Activated naive CD8-positive, alpha-beta T cell treated with anti-CD3 and anti-CD28 coated beads, Interleukin-2, amount 10 ng/mL, durations not matched to agents 7 days and 5 days (primary cell): Measurements from ENCODE around the gene GABRG2. TPM values are rescaled to one million over a fixed set of nuclear protein-coding genes. Genes with fewer than 3 reads are reported as not detected.
"Not testable (repeated sequence)": the region's sequence is repeated elsewhere in the genome, so short reads cannot be mapped to it uniquely, and the experiment has no call there.

Experiments
- ATAC-seq: fragments of 150-1000 bp; cut with Tn5 transposase; one replicate; pipeline ENCODE4 v1.10.0; 2021; ENCODE audit warnings: low read depth, moderate library complexity
- POLR2A ChIA-PET: fragments of 350-600 bp; sonication (Branson Sonifier 250); formaldehyde crosslinking; loops from one replicate; lab custom pipeline; 2021; ENCODE audit warnings: antibody characterized with exemption; lab: Charles Lee
- DNase-seq: peaks from one replicate; pipeline ENCODE4 v3.0.0; 2021
- H3K27ac Mint-ChIP-seq: one replicate; pipeline ENCODE4 v1.8.0; 2022; ENCODE audit warnings: mild to moderate bottlenecking, mixed read lengths
- H3K27me3 Mint-ChIP-seq: one replicate; pipeline ENCODE4 v1.8.0; 2022; ENCODE audit warnings: mild to moderate bottlenecking, moderate library complexity, mixed read lengths
- H3K36me3 Mint-ChIP-seq: one replicate; pipeline ENCODE4 v1.8.0; 2021; ENCODE audit warnings: mild to moderate bottlenecking, mixed read lengths
- H3K4me1 Mint-ChIP-seq: one replicate; pipeline ENCODE4 v1.8.0; 2021; ENCODE audit warnings: mixed read lengths
- H3K4me3 Mint-ChIP-seq: one replicate; pipeline ENCODE4 v1.8.0; 2022; ENCODE audit warnings: mild to moderate bottlenecking, moderate library complexity, mixed read lengths
- H3K9me3 Mint-ChIP-seq: one replicate; pipeline ENCODE4 v1.8.0; 2021; ENCODE audit warnings: mixed read lengths
- total RNA-seq, 2 experiments: library from RNA; stranded (reverse); gene quantifications; one replicate each; pipeline ENCODE4 v1.2.3, GENCODE V29; 2021

Gene GABRG2
- total RNA-seq: not detected

DNA sequence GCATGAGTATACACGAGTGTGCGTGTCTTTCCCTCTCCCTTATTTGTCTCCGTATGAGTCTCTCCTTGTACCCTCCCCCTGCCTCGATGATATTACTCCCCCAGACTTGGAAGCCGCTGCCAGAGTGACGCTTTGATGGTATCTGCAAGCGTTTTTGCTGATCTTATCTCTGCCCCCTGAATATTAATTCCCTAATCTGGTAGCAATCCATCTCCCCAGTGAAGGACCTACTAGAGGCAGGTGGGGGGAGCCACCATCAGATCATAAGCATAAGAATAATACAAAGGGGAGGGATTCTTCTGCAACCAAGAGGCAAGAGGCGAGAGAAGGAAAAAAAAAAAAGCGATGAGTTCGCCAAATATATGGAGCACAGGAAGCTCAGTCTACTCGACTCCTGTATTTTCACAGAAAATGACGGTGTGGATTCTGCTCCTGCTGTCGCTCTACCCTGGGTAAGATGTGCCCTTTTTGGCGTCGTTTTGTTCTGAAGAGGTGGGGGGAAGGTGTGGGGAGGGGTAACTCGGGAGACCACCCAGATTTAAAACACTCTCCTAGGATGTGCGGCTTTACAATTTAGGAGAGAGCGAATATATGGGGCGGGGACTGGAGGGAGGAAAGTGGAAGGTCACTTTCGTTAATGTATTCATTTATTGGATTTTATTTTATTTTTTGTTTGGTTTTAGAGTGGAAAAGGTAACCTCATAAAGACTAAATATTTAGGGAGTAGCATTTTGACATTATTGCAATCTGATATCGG is at the start of gene GABRG2:
Gene GABRG2, plus strand, starts transcription at position 119 of the 757 bp plus-strand sequence. Its CDS starts 227 bp downstream, at position 346.
- no peak within 1 kb of the TSS for H3K4me3 Mint-ChIP-seq
- DNase-seq: no peak
- no peaks in the 10 kb centered on the region for H3K36me3 Mint-ChIP-seq
- H3K27me3 Mint-ChIP-seq: no peaks in the 10 kb centered on the region
- no peak within 1 kb of the TSS for H3K27ac Mint-ChIP-seq
- POLR2A ChIA-PET: no interaction called here
- H3K4me1 Mint-ChIP-seq: no peaks in the 10 kb centered on the region
- ATAC-seq: no peak
- no peaks in the 10 kb centered on the region for H3K9me3 Mint-ChIP-seq

DNA sequence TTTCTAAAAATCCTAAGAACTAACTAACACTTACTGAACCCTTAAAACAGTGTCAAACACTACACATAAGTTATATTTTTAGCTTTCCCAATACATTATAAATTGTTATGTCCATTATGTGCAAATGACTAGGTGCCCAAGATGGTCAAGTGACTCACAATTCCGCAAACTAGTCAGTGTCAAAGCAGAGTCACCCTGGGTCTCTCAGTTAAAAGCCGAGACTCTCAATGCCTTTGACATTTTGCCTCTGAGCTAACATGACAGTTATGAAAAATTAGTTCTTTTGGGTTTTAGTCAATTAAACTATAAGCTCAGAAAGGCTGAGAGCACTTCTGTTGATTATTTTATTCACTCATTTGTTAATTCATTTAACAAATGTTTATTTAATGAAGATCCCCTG is 42.3 kb upstream of the GABRG2 start:
- Mint-ChIP-seq H3K9me3 (peaks cover 3% of the 10 kb centered on the region), H3K4me3 (no peak overlapping the region), H3K27ac (no peak overlapping the region), H3K27me3 (no peaks in the 10 kb centered on the region), H3K36me3 (no peaks in the 10 kb centered on the region), H3K4me1 (no peaks in the 10 kb centered on the region)
- DNase-seq: no peak
- POLR2A ChIA-PET: no interaction called here
- ATAC-seq: no peak

DNA sequence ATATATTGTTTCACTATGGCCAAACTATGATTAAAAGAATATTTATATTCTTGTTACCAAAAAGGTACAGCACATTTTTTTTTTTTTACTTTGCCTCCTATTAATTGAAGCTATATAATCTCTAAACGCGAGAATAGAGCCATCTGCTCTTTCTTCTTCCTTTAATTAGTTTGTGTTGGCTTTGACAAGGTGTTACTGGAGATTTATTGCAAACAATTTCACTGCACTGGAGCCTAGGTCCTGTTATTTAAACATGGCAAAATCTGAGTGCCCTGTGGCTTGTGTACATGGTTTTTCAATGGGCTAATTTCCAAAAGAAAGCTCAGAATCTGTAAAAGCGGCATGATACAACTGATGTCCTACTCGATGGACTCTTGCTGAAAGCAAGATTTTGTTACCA is 40.8 kb upstream of the GABRG2 start:
- Mint-ChIP-seq H3K4me3 (no peak overlapping the region), H3K27me3 (no peaks in the 10 kb centered on the region), H3K27ac (no peak overlapping the region), H3K9me3 (peaks cover 3% of the 10 kb centered on the region), H3K36me3 (no peaks in the 10 kb centered on the region), H3K4me1 (no peaks in the 10 kb centered on the region)
- ATAC-seq: no peak
- POLR2A ChIA-PET: no interaction called here
- no peak for DNase-seq

DNA sequence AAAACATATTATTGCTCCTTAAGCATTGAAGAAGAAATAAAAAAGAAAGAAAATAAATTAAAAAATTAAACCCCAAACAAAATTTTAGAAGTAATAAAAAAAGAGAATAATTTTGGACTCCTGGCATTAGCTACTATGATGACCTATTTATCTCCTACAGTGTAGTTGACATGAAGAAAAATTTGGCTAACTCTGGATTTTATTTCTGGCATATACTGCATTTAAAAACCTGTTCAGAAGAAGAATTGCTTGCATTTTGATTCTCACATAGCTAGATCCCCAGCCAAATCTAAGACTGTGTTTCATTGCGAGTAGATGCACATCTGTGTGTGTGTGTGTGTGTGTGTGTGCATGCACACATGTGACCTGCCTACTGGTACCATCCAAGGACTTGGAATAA is 30.1 kb upstream of the GABRG2 start:
- Mint-ChIP-seq H3K27ac (no peak overlapping the region), H3K27me3 (no peaks in the 10 kb centered on the region), H3K4me3 (no peak overlapping the region), H3K36me3 (no peaks in the 10 kb centered on the region), H3K4me1 (no peaks in the 10 kb centered on the region), H3K9me3 (peaks cover 3% of the 10 kb centered on the region)
- no peak for DNase-seq
- ATAC-seq: no peak
- POLR2A ChIA-PET: no interaction called here

DNA sequence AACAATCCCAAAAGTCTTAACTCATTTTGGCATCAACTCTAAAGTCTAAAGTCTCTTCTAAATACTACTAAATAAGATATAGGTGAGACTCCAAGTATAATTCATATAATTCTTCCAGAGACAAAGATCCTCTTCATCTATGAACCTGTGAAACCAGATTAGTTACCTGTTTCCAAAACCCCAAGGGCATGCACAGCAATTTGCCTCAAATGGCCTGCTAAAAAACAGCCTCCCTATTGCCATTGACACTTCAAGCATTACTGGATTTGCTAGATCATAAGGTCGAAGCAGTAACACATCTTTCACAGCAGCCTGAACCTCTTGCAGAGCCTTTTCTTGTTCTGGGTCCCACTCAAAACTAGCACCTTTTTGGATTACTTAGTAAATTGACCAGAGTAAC is 20.3 kb upstream of the GABRG2 start:
- no peak overlapping the region for H3K27ac Mint-ChIP-seq
- no peaks in the 10 kb centered on the region for H3K4me1 Mint-ChIP-seq
- ATAC-seq (no peak), DNase-seq (no peak)
- POLR2A ChIA-PET: no interaction called here
- H3K36me3 Mint-ChIP-seq: no peaks in the 10 kb centered on the region
- H3K4me3 Mint-ChIP-seq: no peak overlapping the region
- H3K27me3 Mint-ChIP-seq: no peaks in the 10 kb centered on the region
- no peaks in the 10 kb centered on the region for H3K9me3 Mint-ChIP-seq

DNA sequence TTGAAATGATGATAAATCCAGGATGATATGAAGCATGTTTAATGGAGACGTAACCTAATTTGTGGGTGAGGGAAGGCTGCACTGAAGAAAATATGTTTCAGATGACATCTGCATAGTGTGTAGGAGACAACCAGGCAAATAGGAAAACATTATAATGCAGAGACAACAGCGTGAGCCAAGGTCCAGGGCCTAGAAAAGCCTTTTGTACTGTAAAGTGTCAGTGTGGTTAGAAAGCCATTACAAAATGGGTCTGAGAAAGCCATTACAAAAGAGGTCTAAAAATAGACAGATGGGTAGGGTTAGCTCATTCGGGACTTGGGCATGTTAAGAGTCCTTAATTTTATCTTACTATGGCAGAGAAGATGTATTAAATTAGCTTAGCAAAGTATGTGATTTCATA is 14.9 kb upstream of the GABRG2 start:
- peaks cover 3% of the 10 kb centered on the region for H3K9me3 Mint-ChIP-seq
- no peak overlapping the region for H3K4me3 Mint-ChIP-seq
- no peaks in the 10 kb centered on the region for H3K36me3 Mint-ChIP-seq
- ATAC-seq: no peak
- H3K27ac Mint-ChIP-seq: no peak overlapping the region
- POLR2A ChIA-PET: no interaction called here
- no peaks in the 10 kb centered on the region for H3K4me1 Mint-ChIP-seq
- H3K27me3 Mint-ChIP-seq: no peaks in the 10 kb centered on the region
- DNase-seq: no peak

DNA sequence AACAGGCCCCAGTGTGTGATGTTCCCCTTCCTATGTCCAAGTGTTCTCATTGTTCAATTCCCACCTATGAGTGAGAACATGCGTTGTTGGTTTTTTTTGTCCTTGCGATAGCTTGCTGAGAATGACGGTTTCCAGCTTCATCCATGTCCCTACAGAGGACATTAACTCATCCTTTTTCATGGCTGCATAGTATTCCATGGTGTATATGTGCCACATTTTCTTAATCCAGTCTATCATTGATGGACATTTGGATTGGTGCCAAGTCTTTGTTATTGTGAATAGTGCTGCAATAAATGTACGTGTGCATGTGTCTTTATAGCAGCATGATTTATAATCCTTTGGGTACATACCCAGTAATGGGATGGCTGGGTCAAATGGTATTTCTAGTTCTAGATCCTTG is 12.5 kb upstream of the GABRG2 start:
- POLR2A ChIA-PET, H3K4me1 Mint-ChIP-seq, H3K9me3 Mint-ChIP-seq, DNase-seq, H3K36me3 Mint-ChIP-seq, ATAC-seq, H3K27ac Mint-ChIP-seq, H3K4me3 Mint-ChIP-seq, H3K27me3 Mint-ChIP-seq: not testable (repeated sequence)

DNA sequence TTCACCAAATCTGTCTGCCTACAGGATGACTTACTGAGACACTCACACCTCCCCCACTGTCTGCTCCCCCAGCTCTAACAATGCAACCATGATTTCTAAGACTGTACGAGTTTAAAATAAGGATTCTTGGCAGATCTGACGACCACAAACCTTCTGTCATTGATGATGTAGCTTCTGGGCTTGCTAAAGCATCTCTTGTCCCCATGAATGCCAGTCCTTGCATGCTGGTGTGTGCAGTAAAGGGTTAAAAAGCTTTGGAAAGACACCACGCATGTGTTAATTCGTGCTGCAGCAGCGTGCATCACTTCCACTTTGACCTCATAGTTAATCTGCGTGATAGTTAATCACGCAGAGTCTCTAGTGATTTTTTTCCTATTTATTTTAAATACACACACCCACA is 411 bp upstream of the GABRG2 start:
- H3K36me3 Mint-ChIP-seq: no peaks in the 10 kb centered on the region
- no peaks in the 10 kb centered on the region for H3K9me3 Mint-ChIP-seq
- DNase-seq (no peak), ATAC-seq (no peak)
- no peaks in the 10 kb centered on the region for H3K27me3 Mint-ChIP-seq
- POLR2A ChIA-PET: no interaction called here
- no peaks in the 10 kb centered on the region for H3K4me1 Mint-ChIP-seq
- H3K4me3 Mint-ChIP-seq: no peak overlapping the region
- H3K27ac Mint-ChIP-seq: no peak overlapping the region

DNA sequence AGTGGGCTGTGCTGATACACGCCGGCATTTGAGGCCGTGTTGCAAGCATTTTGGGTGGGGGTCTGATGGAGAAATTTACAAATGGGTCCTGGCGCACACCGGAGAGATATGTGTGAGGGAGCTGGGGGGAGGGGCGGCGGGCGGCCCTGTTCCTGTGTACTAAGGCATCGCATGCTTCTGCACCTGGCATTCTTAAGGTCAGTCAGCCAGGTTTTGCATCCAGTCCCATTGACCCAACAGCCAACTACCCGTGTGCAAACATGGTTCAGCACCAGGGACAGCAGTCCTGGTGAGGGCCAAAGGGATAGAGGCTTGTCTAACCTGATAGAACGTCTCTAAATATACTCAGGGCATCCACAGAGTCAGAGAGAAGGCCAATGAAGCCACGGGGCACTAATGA is 839 bp downstream of the GABRG2 start:
- H3K4me1 Mint-ChIP-seq: no peaks in the 10 kb centered on the region
- no peak for DNase-seq

DNA sequence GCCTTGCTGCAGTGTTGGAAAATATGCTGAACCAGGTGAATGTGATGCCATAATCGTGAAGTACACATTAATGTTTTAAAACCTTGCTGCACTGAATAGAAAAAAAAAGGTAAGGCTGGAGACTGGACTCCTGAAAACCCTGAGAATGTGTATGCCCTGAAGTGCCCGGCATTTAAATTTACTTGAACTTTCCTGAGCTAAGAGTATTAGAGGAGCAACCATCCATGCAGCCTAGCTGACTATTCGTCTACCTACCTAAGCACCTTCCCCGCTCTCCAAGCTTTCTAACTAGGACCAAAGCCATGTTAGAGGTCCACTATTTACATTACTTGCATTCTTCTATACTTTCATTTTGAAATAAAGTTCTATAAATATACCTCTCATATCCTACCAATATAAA is 1.4 kb downstream of the GABRG2 start:
- no peaks in the 10 kb centered on the region for H3K4me1 Mint-ChIP-seq
- POLR2A ChIA-PET: no interaction called here
- H3K27ac Mint-ChIP-seq: no peak overlapping the region
- H3K9me3 Mint-ChIP-seq: no peaks in the 10 kb centered on the region
- no peaks in the 10 kb centered on the region for H3K27me3 Mint-ChIP-seq
- no peak for ATAC-seq
- no peaks in the 10 kb centered on the region for H3K36me3 Mint-ChIP-seq
- no peak for DNase-seq
- H3K4me3 Mint-ChIP-seq: no peak overlapping the region

More for the DNA sequence above, 839 bp downstream of the GABRG2 start:
- H3K4me3 Mint-ChIP-seq: no peak overlapping the region
- no peak overlapping the region for H3K27ac Mint-ChIP-seq
- no peak for ATAC-seq
- POLR2A ChIA-PET: no interaction called here
- no peaks in the 10 kb centered on the region for H3K9me3 Mint-ChIP-seq
- no peaks in the 10 kb centered on the region for H3K36me3 Mint-ChIP-seq
- H3K27me3 Mint-ChIP-seq: no peaks in the 10 kb centered on the region

DNA sequence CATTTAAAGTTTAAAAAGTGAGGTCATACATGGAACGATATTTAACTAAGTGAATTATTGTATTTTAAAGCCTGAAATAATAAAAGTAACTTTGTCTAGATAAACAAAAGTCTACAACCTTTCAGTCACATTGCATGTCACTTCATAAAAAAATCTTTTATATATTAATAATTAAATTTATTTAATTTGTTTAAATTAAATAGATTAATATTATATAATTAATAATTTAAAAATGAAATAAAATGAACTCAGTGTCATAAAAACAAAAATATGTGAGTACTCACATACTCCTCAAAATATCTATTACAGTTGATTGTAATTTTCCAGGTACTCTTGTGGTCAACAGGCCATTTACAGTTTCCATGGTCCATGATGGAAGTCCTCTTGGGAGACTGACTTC is 11.2 kb downstream of the GABRG2 start:
- DNase-seq (no peak), ATAC-seq (no peak)
- H3K9me3 Mint-ChIP-seq: peaks cover 1% of the 10 kb centered on the region
- POLR2A ChIA-PET: no interaction called here
- H3K4me3 Mint-ChIP-seq: no peak overlapping the region
- no peaks in the 10 kb centered on the region for H3K4me1 Mint-ChIP-seq
- no peaks in the 10 kb centered on the region for H3K36me3 Mint-ChIP-seq
- H3K27me3 Mint-ChIP-seq: no peaks in the 10 kb centered on the region
- no peak overlapping the region for H3K27ac Mint-ChIP-seq

DNA sequence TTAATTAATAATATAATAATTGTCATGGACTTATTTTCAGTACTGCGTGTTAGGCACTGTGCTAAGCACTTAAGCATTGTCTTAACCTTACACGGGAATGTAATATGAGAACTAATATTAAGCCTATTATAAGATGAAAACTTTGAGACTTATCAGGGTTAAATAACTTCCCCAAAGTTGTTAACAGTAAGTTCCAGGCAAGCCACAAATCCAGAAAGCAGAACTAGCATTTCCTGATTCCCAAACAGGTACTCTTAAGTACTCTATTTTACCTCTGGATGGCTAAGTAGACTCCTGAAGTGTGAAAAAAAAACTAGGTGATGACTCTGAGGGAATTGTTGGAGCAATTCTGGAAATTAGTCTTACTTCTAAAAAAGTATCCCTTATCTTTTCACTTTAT is 23.8 kb downstream of the GABRG2 start:
- ATAC-seq: no peak
- Mint-ChIP-seq H3K27me3 (no peaks in the 10 kb centered on the region), H3K36me3 (no peaks in the 10 kb centered on the region), H3K27ac (no peak overlapping the region), H3K4me3 (no peak overlapping the region), H3K9me3 (no peaks in the 10 kb centered on the region), H3K4me1 (no peaks in the 10 kb centered on the region)
- no peak for DNase-seq
- POLR2A ChIA-PET: no interaction called here

DNA sequence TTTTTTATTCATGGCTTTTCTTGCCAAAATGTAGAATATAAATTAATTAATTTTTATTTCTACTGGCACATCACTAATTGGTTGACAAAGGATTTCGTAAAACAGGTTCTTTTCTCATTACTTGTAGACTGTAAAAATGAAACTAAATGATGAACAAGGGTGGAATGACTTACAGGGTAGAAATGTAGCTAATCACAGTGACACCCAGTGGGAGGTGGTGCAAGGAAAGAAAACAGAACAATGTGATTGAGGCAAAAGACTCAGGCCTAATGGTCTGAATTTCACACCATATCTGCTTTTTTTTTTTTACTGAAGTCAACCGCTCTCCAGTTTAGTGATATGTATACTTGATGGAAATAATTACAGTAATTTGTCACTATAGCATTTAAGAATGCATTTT is 28.9 kb downstream of the GABRG2 start:
- H3K27me3 Mint-ChIP-seq: no peaks in the 10 kb centered on the region
- H3K4me3 Mint-ChIP-seq: no peak overlapping the region
- H3K9me3 Mint-ChIP-seq: peaks cover 3% of the 10 kb centered on the region
- H3K4me1 Mint-ChIP-seq: no peaks in the 10 kb centered on the region
- no peaks in the 10 kb centered on the region for H3K36me3 Mint-ChIP-seq
- ATAC-seq (no peak), DNase-seq (no peak)
- H3K27ac Mint-ChIP-seq: no peak overlapping the region
- POLR2A ChIA-PET: no interaction called here

DNA sequence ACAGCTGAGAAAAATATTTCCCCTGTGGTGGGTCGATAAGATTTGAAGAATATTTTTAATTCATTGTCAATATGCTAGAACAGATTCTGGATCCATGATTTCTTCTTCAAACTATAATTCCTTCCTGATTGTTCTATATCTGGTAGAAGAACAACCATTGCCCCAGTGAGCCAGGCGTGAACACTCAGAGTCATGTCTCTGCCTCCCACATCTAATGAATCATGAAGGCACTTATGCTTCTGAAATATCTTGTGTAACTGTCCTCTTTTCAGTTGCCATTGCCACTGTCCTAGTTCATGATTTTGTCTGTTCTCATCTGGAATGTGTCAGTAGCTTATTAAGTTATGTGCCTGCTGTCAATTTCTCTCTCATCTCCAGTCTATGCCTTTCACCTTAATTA is 40.0 kb downstream of the GABRG2 start:
- Mint-ChIP-seq H3K4me1 (no peaks in the 10 kb centered on the region), H3K27ac (no peak overlapping the region), H3K9me3 (no peaks in the 10 kb centered on the region), H3K36me3 (no peaks in the 10 kb centered on the region), H3K4me3 (no peak overlapping the region), H3K27me3 (no peaks in the 10 kb centered on the region)
- ATAC-seq: no peak
- DNase-seq: no peak
- POLR2A ChIA-PET: no interaction called here

DNA sequence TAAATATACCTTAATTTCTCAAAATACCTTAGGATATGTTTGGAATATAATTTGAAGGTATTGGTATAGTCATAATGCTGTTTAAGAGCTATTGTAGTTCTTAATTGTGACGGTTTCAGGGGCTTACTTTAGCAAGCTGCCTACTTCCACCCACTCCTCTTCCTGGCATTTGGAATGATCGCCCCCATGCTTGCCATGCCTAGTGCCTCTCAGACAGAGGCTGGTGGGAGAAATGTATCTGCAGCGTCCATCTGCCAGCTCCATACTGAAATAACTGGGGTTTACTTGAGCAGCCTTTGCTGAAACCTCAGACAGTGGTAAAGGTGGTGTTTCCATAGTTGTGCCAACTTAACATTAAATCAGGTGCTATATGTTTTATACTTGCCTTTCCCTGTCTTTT is 52.2 kb downstream of the GABRG2 start:
- Mint-ChIP-seq H3K27ac (no peak overlapping the region), H3K9me3 (peaks cover 3% of the 10 kb centered on the region), H3K36me3 (no peaks in the 10 kb centered on the region), H3K4me1 (no peaks in the 10 kb centered on the region), H3K27me3 (no peaks in the 10 kb centered on the region), H3K4me3 (no peak overlapping the region)
- DNase-seq (no peak), ATAC-seq (no peak)
- POLR2A ChIA-PET: no interaction called here
